Measurements from ENCODE around the gene PSME2. TPM values are rescaled to one million over a fixed set of nuclear protein-coding genes. Genes with fewer than 3 reads are reported as not detected.
A peak's percentile ranks its signal among the peaks of the same experiment; 100 is the strongest.
"Not testable (repeated sequence)": the region's sequence is repeated elsewhere in the genome, so short reads cannot be mapped to it uniquely, and the experiment has no call there.

The PSME2 gene
- polyA plus RNA-seq, 4 donors, result 150 to 177 (median 159) TPM

DNA sequence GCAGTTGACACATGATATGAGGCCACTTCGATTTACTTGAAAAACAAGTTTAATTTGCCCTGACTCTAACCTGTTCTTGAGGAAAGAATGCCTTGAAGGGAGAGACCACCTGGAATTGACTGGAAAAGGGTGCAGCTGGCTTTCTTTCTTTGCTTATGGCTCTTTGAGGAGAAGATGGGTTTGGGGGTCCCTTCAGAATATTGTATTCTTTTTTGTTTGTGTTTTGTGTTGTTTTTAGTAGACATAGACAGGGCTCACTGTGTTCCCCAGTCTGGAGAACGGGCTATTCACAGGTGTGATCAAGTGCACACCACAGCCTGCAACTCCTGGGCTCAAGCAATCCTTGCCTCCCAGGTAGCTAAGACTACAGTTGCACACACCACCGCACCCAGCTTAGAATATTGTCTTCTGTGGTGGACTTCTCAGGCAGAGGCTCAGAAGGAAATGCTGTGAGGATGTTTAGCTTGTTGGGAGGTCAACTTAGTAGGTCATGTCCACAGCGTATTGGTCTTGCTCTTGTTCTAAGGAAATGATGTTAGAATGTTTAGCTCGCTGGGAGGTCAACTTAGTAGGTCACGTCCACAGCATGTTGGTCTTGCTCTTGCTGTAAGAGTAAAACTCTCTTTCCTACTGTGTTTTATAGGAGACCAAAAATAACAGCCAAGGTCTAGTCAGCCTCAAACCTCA, 30.1 kb downstream of the PSME2 start:
- DNase-seq (ENCODE audit: low read depth in 4 of 4, low spot score in 2 of 4), result no peak

DNA sequence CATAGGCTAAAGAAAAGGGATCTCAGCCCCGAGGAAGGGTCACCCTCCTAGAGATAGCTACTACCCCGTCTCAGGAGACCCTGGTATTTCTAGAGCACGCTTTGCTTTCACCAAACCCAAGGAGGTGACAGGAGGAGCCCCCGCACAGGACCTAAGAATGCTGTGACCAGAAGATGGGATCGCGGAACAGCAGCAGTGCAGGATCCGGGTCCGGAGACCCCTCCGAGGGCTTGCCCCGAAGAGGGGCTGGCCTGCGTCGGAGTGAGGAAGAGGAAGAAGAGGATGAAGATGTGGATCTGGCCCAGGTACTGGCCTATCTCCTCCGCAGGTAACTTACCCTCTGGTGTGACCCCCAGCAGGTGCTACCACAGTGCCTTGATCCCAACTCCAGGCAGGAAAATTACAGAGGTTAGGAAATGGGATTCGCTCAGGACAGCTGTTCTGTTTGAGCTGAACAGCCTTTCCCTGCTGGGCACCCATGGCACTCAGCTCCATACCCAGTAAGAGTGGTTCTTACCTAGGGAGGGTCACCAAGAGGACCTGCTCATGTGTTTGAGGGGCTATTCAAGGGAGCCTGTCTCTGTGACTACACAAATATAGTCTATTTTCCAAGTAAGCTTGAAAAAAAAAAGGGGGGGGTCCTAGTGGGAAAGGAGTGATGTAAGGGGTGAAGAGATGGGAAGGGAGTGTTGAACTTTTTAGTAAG, 30.8 kb downstream of the PSME2 start:
- no peak for DNase-seq (ENCODE audit: low read depth in 4 of 4, low spot score in 2 of 4)

GRCh38 chr14:24114532-24115421, 31.6 kb downstream of the PSME2 start, which contains the start of the genes DCAF11 and NRL:
TSS of gene DCAF11 (plus strand) at chr14:24114777. CDS start at chr14:24115595, 818 bp downstream.
TSS of gene NRL (minus strand) at chr14:24114949. CDS start at chr14:24082848, 32,101 bp downstream.
- peak; percentile 99 to 100 (median 99) for DNase-seq (ENCODE audit: low read depth in 4 of 4, low spot score in 2 of 4)

GRCh38 chr14:24113801-24114531, 32.4 kb downstream of the PSME2 start:
- DNase-seq (ENCODE audit: low read depth in 4 of 4, low spot score in 2 of 4), result peak in 2 of 4 donors; percentile 69 to 99

GRCh38 chr14:24113379-24113800, 33.0 kb downstream of the PSME2 start:
- no peak for DNase-seq (ENCODE audit: low read depth in 4 of 4, low spot score in 2 of 4)

DNA sequence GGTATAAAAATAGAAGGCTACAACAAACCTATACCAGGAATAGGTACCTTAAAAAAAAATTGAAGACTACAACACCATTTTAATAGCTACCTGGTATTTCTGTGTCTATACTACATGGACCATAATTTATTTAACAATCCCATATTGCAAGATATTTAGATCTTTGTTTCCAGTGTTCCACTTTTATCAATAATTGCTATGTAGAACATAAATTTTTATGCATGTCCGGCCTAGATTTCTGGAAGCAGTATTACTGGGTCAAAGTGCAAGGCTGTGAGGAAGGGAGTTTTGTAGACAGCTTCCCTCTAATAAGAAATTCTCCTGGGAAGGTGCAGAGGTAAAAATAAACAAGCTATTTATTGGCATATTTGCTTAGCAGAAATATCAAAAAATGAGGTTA, 35.9 kb downstream of the PSME2 start:
- DNase-seq (ENCODE audit: low read depth in 4 of 4, low spot score in 2 of 4), result no peak

DNA sequence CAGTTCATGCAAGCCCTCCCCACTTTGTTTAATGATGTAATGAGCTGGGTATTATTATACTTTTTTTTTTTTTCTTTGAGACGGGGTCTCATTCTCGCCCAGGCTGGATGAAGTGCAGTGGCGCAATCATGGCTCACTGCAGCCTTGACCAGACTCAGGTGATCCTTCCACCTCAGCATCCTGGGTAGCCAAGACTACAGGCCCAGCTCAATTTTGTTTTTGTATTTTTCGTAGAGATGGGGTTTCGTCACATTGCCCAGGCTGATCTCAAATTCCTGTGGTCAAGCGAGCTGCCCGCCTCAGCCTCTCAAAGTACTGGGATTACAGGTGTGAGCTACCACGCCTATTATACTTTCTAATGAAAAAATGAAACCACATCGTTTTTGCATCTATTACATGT, 36.4 kb downstream of the PSME2 start:
- DNase-seq (ENCODE audit: low read depth in 4 of 4, low spot score in 2 of 4), result no peak

DNA sequence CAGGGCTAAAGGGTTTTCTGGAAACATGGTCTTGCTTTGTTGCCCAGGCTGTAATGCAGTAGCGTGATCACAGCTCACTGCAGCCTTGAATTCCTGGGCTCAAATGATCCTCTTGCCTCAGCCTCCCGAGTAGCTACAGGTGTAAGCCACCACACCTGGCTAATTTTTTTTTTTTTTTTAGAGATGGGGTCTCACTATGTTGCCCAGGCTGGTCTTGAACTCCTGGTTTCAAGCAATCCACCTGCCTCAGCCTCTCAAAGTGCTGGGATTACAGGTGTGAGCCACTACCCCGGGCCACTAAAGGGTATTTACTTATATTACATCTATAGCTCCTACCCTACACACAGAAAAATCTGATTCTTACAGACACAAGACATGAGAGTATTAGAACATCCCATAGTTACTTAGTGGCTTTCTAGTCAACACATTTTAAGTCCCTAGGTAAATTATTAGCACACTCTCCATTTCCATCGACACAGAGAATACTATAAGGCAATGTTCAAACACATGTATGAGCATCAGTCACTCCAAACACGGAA, 38.0 kb downstream of the PSME2 start:
- no peak for DNase-seq (ENCODE audit: low read depth in 4 of 4, low spot score in 2 of 4)

DNA sequence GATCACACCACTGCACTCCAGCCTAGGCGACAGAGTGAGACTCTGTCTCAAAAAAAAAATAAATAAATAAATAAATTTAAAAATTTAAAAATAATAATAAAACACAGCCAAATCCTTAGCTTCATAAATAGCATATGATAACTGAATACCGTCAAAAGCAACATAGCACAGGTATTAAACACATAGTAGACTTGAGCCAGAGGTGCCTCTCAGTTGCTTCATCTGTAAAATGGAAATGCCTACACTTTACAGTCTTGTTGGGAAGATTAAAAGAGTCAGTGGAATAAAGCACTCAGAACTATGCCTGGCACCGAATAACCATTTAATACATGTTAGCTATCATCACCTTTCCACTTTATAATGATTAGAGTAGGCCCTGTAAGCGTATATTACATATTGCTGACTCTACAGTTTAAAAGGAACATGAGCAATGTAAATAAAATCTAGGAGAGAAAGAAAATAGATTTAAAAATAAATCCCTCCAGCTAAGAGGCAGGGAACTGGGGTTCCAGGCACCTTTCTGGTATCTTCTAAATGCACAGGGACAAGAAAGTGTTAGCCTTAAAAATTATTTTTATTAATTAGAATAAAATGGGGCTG, 39.6 kb downstream of the PSME2 start:
- no peak for DNase-seq (ENCODE audit: low read depth in 4 of 4, low spot score in 2 of 4)

GRCh38 chr14:24105609-24106239, 40.7 kb downstream of the PSME2 start:
- DNase-seq (ENCODE audit: low read depth in 4 of 4, low spot score in 2 of 4), result not testable (repeated sequence)

- DNase-seq (ENCODE audit: low read depth in 4 of 4, low spot score in 2 of 4), result no peak
These were observed 43.0 kb downstream of the PSME2 start for GRCh38 chr14:24103451-24103850.

DNA sequence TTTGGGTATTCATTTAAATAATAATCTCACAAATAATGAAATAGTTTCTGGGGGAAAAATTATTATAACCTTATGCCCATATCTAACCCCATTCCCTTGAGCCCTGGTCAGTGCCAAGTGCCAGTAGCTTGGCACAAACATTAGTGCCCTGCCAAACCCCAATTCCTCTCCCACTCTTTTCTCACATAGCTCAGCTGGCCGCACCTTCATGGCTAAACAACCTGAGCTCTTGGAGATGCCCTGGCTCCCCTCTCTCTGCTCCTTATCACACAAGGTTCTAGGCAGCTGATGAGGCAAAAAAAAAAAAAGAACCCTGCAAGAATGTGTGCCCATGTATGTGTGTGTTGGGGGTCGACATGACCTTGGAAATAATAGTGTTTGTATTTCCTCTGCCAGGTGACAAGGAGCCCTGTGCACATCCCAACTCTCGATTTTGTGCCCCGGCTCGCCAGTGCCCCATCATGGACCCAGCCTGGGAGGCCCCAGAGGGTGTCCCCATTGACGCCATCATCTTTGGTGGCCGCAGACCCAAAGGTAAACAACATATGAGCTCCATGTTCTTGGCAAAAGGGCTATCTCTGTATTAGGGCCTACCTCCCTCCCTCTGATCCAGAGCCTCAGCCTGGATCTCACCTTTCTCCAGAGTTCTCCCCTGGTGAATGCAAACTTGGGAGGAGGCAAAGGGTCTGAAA, 43.9 kb downstream of the PSME2 start:
- DNase-seq (ENCODE audit: low read depth in 4 of 4, low spot score in 2 of 4), result no peak

DNA sequence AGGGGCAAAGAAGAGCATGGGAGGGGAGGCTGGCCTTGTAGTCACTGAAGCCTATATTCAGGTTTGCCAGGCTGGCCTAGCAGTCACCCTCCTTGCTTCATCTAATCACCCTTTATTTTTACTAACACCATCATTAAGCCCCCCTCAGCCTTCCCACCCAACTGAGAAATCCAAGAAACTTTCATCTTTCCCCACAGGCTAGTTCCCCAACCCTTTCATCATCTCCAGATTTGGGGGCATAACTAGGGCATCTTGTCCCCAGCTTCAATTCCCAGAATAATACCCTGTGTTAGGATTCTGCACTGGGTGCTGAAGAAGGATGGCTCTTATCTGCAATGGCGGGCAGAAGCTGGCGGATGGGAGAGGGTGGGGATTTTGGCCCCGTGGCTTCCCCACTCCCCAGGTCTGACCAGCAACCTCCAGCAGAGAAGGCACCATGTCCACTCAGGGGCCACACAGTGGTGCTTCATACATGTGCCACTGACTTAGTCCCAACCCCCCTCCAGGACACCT, 45.4 kb downstream of the PSME2 start:
- no peak for DNase-seq (ENCODE audit: low read depth in 4 of 4, low spot score in 2 of 4)

- no peak for DNase-seq (ENCODE audit: low read depth in 4 of 4, low spot score in 2 of 4)
These were observed 46.0 kb downstream of the PSME2 start for GRCh38 chr14:24100197-24100981.

DNA sequence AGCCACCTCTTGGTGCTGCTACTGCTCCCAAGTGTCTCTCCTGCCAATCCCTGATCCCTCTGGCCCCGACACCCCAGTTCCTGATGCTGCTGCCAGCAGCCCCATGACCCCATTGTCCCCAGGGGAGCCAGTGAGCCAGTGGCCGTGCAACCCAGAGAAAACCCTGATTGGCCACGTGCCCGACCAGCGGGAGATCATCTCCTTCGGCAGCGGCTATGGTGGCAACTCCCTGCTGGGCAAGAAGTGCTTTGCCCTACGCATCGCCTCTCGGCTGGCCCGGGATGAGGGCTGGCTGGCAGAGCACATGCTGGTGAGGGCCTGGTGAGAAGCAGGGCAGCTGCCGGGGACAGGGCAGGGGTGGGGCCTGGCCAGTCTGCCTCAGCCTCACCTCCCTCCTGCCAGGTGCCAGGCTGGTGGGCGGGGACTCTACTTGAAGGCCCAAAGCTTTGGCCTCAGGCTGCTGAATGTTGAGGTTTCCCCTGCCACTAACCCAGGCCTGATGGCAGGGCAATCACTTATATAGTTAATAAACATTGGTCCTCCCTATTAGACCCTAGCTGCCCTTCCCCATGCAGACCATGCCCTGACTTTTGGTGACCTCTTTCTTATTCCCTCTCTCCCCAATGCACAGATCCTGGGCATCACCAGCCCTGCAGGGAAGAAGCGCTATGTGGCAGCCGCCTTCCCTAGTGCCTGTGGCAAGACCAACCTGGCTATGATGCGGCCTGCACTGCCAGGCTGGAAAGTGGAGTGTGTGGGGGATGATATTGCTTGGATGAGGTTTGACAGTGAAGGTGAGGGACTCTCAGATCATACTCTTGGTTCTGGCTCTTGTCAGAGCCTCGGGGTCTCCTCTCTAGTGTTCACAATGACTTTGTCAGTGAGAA, 47.2 kb downstream of the PSME2 start:
- no peak for DNase-seq (ENCODE audit: low read depth in 4 of 4, low spot score in 2 of 4)

DNA sequence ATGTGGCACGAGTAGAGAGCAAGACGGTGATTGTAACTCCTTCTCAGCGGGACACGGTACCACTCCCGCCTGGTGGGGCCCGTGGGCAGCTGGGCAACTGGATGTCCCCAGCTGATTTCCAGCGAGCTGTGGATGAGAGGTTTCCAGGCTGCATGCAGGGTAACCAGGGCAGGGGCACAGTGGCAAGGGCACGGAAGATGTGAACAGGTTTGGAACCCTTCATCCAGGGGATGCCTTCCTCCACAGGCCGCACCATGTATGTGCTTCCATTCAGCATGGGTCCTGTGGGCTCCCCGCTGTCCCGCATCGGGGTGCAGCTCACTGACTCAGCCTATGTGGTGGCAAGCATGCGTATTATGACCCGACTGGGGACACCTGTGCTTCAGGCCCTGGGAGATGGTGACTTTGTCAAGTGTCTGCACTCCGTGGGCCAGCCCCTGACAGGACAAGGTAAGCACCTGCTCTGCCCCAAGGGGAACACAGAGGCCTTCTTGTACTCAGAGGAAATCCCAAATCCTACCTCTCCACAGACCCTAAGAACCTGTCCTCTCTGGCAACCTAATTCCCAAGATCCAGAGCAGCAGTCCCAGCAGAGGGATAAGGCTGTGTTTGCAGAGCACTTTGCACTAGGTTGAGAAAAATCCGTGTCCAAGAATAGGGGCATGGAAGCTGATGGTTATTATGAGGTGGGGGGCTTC, 48.0 kb downstream of the PSME2 start:
- no peak for DNase-seq (ENCODE audit: low read depth in 4 of 4, low spot score in 2 of 4)
